GM12874 (cell line): ENCODE measurements around the gene SHC3.

Experiments
- CTCF ChIP-seq: IDR thresholded peaks from 2 replicates; pipeline ENCODE4 v1.5.1; 2011; ENCODE audit warnings: low read depth, mild to moderate bottlenecking, control low read depth, low read length, moderate library complexity; ENCODE audit not compliant: insufficient read depth

SHC3 gene

DNA sequence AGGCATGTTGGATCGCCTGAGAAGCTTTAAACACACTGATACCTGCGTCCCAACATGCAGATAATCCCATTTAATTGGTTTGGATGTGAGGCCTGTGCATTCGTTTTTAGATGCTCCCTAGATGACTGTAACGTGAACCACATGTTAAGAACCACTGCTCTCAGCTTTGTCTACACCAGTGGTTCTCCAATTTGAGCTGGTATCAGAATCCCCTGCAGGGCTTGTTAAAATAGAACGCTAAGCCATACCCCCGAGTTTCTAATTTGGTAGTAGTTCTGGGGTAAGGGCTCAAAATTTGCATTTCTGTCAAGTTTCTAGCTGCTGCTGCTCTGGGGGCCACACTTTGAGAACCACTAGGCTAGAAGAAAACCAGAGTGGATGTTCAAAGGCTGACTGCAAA lies 112.7 kb downstream of the SHC3 start:
- TF ChIP-seq CTCF = no peak

GRCh38 chr9:89060790-89061189 lies 117.8 kb downstream of the SHC3 start:
- no peak for TF ChIP-seq CTCF

GRCh38 chr9:89059925-89060506 lies 118.6 kb downstream of the SHC3 start:
- TF ChIP-seq CTCF = no peak

DNA sequence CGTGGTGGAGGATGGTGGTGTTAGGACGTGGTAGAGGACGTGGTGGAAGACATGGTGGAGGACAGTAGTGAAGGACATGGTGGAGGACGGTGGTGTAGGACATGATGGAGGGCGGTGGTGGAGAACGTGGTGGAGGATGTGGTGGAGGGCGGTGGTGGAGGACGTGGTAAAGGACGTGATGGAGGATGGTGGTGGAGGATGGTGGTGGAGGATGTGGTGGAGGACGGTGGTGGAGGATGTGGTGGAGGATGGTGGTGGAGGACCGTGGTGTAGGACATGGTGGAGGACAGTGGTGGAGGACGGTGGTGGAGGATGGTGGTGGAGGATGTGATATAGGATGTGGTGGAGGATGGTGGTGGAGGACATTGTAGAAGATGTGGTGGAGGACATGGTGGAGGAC lies 119.7 kb downstream of the SHC3 start:
- TF ChIP-seq CTCF = no peak

GRCh38 chr9:89054865-89055495 lies 123.6 kb downstream of the SHC3 start:
- no peak for TF ChIP-seq CTCF

DNA sequence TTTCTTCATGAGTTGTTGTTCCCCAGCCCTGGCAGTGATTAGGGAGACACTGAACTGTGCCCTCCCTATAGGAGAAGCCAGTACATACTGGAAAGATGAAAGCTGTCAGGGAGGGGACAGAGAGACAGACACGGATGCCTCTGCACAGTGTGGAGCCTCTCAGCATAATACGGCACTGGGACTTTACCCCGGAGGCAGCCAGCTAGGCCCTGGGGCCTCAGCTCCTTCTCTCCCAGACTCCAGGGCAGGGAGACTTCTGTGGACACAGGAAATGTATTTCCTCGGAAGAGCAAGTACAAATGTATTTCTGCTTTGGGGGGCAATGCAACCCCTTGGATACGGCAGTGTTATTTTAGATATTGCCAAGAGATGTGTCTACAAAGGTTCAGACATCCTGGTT lies 125.3 kb downstream of the SHC3 start:
- no peak for TF ChIP-seq CTCF

GRCh38 chr9:89052470-89053097 lies 126.0 kb downstream of the SHC3 start:
- no peak for TF ChIP-seq CTCF
